DOHH2 (cell line): ENCODE measurements around the gene AMFR.

Experiments used
- H3F3A ChIP-seq: fragments of 200-600 bp; sonication (generic), shearing (Covaris generic); 2 replicates; pipeline ENCODE4 v1.6.0; 2016; ENCODE audit warnings: antibody characterized with exemption, mild to moderate bottlenecking; ENCODE audit not compliant: control insufficient read depth, insufficient read depth
- H3K27ac ChIP-seq: fragments of 200-600 bp; sonication (generic); 2 replicates; pipeline ENCODE4 v1.5.1; 2014; ENCODE audit warnings: low read depth, mild to moderate bottlenecking, low read length, moderate library complexity
- H3K27me3 ChIP-seq: fragments of 200-600 bp; sonication (generic); 2 replicates; pipeline ENCODE4 v1.6.1; 2014; ENCODE audit warnings: mild to moderate bottlenecking, low read length, mixed read lengths; ENCODE audit not compliant: control insufficient read depth
- H3K36me3 ChIP-seq: fragments of 200-600 bp; sonication (generic); 2 replicates; pipeline ENCODE4 v1.6.1; 2014; ENCODE audit warnings: mild to moderate bottlenecking, low read length, moderate library complexity, mixed read lengths; ENCODE audit not compliant: control insufficient read depth
- H3K4me1 ChIP-seq: fragments of 200-600 bp; sonication (generic); 2 replicates; pipeline ENCODE4 v1.6.1; 2014; ENCODE audit warnings: mild to moderate bottlenecking, low read length, mixed read lengths; ENCODE audit not compliant: control insufficient read depth
- H3K4me2 ChIP-seq: fragments of 200-600 bp; sonication (generic); 2 replicates; pipeline ENCODE4 v1.6.0; 2014; ENCODE audit warnings: mild to moderate bottlenecking, low read length, moderate library complexity
- H3K4me3 ChIP-seq: fragments of 200-600 bp; sonication (generic); 2 replicates; pipeline ENCODE4 v1.5.1; 2014; ENCODE audit warnings: mild to moderate bottlenecking, low read length, mixed read lengths
- H3K79me2 ChIP-seq: fragments of 200-600 bp; sonication (generic); 2 replicates; pipeline ENCODE4 v1.6.1; 2014; ENCODE audit warnings: mild to moderate bottlenecking, low read length, mixed read lengths; ENCODE audit not compliant: control insufficient read depth
- H3K9me2 ChIP-seq: fragments of 200-600 bp; sonication (generic); replicated peaks from 2 replicates; pipeline ENCODE4 v1.6.1; 2014; ENCODE audit warnings: mild to moderate bottlenecking, low read length, mixed read lengths; ENCODE audit not compliant: control insufficient read depth
- H3K9me3 ChIP-seq: fragments of 200-600 bp; sonication (generic); 2 replicates; pipeline ENCODE4 v1.6.1; 2014; ENCODE audit warnings: antibody characterized with exemption, low read length, mixed read lengths; ENCODE audit not compliant: control insufficient read depth, insufficient read depth
- H4K20me1 ChIP-seq: fragments of 200-600 bp; sonication (generic); 2 replicates; pipeline ENCODE4 v1.6.0; 2014; ENCODE audit warnings: low read depth, mild to moderate bottlenecking, antibody characterized with exemption, low read length, moderate library complexity; ENCODE audit not compliant: control insufficient read depth, insufficient read depth
- EZH2phosphoT487 ChIP-seq: fragments of 200-600 bp; sonication (generic); IDR thresholded peaks from 2 replicates; pipeline ENCODE4 v1.6.1; 2017; ENCODE audit warnings: borderline replicate concordance, mild to moderate bottlenecking, antibody characterized with exemption, low read length, moderate library complexity, mixed read lengths
- TF ChIP-seq, protein P1 (sequence below): fragments of 200-600 bp; sonication (generic); IDR thresholded peaks from one replicate; pipeline ENCODE4 v1.5.1; 2014; ENCODE audit warnings: antibody characterized with exemption, mild to moderate bottlenecking, low read depth, low read length; ENCODE audit not compliant: poor library complexity, severe bottlenecking

The AMFR gene

DNA sequence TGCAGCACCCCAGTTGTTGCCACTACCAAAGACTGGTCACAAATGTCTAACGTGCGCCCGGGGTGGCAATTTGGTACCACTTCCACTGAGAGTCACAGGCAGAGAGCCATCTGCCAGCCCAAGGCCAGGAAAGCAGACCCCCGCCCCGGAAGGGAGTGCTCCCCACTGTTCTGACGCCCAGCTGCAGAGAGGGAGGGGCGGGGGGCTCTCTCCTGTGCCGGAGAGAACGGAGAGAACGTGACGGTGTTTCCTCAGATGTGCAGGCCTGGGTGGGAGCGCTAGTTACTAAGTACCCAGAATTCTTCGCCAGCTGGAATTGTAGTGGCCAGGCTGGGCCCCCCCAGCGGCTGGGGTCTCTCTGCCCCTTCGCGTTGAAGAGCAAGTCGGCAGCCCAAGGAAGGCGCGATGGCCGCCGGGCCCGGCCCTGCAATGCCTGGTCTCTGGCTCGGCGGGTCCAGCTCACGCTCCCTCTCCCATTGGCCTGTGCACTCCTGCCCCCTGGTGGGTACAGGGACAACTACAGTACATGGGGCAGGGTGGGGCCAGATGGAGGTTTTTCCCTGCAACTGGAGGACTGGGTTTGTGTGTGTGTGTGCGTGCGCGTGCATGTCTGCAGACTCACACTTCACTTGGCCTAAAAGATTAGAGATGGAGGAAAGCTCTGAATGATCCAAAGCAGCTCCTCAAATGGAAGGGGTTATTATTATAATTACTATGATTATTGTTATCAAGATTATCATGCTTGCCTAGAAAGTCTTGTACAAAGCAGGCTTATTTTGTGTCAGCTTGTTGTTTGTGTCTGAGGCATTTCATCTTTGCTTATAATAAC is 107.1 kb downstream of the AMFR start:
- H3K9me3 ChIP-seq, result no peaks in the 10 kb centered on the region
- H3K4me2 ChIP-seq, result peak overlapping the region; percentile 41
- H3K4me3 ChIP-seq, result no peak overlapping the region; the same call in 1 of the 2 replicates
- no peaks in the 10 kb centered on the region for H3K9me2 ChIP-seq
- no peak for TF ChIP-seq EZH2phosphoT487
- TF ChIP-seq, protein P1, sequence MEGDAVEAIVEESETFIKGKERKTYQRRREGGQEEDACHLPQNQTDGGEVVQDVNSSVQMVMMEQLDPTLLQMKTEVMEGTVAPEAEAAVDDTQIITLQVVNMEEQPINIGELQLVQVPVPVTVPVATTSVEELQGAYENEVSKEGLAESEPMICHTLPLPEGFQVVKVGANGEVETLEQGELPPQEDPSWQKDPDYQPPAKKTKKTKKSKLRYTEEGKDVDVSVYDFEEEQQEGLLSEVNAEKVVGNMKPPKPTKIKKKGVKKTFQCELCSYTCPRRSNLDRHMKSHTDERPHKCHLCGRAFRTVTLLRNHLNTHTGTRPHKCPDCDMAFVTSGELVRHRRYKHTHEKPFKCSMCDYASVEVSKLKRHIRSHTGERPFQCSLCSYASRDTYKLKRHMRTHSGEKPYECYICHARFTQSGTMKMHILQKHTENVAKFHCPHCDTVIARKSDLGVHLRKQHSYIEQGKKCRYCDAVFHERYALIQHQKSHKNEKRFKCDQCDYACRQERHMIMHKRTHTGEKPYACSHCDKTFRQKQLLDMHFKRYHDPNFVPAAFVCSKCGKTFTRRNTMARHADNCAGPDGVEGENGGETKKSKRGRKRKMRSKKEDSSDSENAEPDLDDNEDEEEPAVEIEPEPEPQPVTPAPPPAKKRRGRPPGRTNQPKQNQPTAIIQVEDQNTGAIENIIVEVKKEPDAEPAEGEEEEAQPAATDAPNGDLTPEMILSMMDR, result peak; percentile 80
- no peaks in the 10 kb centered on the region for H3K79me2 ChIP-seq
- H3K4me1 ChIP-seq, result peaks cover 3% of the 10 kb centered on the region; the same call in 1 of the 2 replicates
- no peaks in the 10 kb centered on the region for H3K36me3 ChIP-seq
- H3K27me3 ChIP-seq, result peaks cover 9% of the 10 kb centered on the region
- H3K27ac ChIP-seq, result no peak overlapping the region
- H3F3A ChIP-seq, result no peaks in the 10 kb centered on the region
- H4K20me1 ChIP-seq, result no peaks in the 10 kb centered on the region

DNA sequence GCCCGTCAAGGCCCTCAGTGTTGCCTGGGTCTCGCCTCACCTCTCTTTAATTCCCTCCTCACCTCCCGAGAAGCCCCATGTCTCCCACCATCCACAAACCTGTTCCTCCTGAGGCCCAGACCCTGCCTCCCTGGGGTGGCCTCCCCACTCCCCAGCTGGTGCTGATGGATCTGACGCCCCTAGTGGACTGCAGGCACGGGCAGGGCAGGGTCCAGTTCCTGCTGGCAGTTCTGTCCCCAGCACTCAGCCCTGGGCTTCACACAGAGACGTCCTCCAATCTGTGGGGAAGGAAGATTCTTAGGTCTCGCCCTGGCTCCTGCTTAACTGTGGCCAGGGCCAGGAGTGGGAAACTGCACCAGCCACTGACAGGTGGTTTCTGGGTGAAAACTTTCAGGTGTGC is 108.8 kb downstream of the AMFR start:
- Histone ChIP-seq H3K9me3 (no peaks in the 10 kb centered on the region), H3K27ac (no peak overlapping the region), H3F3A (no peaks in the 10 kb centered on the region), H3K36me3 (no peaks in the 10 kb centered on the region), H3K27me3 (peaks cover 9% of the 10 kb centered on the region), H3K4me3 (no peak overlapping the region), H3K4me2 (no peak overlapping the region), H3K4me1 (peaks cover 3% of the 10 kb centered on the region; the same call in 1 of the 2 replicates), H3K79me2 (no peaks in the 10 kb centered on the region), H3K9me2 (no peaks in the 10 kb centered on the region), H4K20me1 (no peaks in the 10 kb centered on the region)
- TF ChIP-seq EZH2phosphoT487, result no peak
- TF ChIP-seq, protein P1, result no peak

DNA sequence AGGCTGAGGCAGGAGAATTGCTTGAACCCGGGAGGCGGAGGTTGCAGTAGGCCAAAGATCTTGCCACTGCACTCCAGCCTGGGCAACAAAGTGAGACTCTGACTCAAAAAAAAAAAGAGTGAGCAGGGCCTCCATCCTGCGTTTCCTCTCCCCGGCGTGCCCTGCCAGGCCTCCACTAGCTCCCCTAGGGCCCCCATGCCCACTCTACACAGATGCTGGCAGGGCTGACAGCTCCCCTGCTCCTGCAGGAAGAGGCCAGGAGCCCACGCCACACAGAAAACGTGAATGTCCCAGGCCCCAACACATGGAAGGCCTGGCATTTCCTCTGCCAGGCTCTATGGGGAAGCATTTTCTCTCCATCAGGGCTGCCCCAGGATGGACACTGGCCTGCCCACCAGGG is 109.4 kb downstream of the AMFR start:
- Histone ChIP-seq H4K20me1 (no peaks in the 10 kb centered on the region), H3K4me3 (no peak overlapping the region), H3F3A (no peaks in the 10 kb centered on the region), H3K9me3 (no peaks in the 10 kb centered on the region), H3K79me2 (no peaks in the 10 kb centered on the region), H3K4me1 (peaks cover 3% of the 10 kb centered on the region; the same call in 1 of the 2 replicates), H3K27ac (no peak overlapping the region), H3K4me2 (no peak overlapping the region), H3K36me3 (no peaks in the 10 kb centered on the region), H3K27me3 (peaks cover 9% of the 10 kb centered on the region), H3K9me2 (no peaks in the 10 kb centered on the region)
- TF ChIP-seq EZH2phosphoT487, result no peak

DNA sequence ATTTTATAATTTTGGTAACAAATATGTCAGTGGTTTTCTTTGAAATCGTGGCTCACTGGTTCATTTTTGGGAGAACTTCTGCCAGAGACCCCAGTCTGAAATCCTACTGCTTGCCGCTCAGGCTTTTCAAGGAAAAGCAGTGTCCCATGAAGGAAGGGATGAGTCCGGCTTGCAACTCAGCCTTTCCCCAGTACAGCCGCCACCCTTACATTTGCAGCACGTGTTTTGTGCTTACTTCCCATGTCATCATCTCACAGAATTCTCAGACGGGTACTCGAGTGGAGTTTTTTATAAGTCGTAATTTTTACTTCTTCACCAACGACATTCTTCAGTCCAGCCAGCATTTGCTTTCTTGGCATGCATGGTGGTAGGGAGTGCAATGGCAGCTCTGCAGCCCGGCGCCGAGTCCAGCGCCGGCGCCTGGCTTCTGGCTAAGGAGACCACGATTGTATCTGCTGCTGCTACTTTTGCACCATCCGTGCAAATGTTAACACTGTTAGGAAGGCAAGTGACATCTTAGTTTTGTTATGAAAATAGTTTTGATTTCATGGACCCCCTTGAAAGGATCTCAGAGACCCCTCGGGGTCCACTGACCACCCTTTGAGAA is 111.0 kb downstream of the AMFR start:
- Histone ChIP-seq H3K36me3 (no peaks in the 10 kb centered on the region), H3K4me3 (no peak overlapping the region), H3K4me2 (no peak overlapping the region), H3K9me2 (no peaks in the 10 kb centered on the region), H3K79me2 (no peaks in the 10 kb centered on the region), H3F3A (no peaks in the 10 kb centered on the region), H3K27me3 (peaks cover 9% of the 10 kb centered on the region), H3K9me3 (no peaks in the 10 kb centered on the region), H3K4me1 (peaks cover 3% of the 10 kb centered on the region; the same call in 1 of the 2 replicates), H4K20me1 (no peaks in the 10 kb centered on the region), H3K27ac (no peak overlapping the region)
- TF ChIP-seq, protein P1, result no peak
- TF ChIP-seq EZH2phosphoT487, result no peak
